T follicular helper cell (primary cell): ENCODE measurements around the gene RASGRF2.

Source experiments
- DNase-seq: peaks from one replicate; pipeline ENCODE4 v3.0.0-alpha.2; 2020; ENCODE audit warnings: low read depth

Gene RASGRF2

DNA sequence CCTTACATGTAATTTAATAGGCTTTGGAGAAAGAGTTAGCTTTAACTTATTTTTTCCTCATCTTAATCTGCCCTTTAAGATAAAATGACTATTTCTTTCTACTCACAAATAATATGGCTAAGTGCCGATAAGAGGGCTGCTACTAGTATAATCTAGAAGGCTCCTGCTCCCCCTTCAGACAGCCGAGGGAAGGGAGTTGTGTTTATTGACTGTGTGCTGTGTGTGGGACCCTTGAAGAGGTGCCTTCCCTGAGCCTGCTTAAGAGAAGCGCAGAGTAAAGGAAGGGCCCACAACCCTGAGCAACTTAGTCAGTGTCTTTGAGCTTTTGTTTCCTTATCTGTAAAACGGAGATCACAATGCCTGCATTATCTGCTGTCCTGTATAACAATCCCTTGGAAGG is 244.9 kb downstream of the RASGRF2 start:
- no peak for DNase-seq

DNA sequence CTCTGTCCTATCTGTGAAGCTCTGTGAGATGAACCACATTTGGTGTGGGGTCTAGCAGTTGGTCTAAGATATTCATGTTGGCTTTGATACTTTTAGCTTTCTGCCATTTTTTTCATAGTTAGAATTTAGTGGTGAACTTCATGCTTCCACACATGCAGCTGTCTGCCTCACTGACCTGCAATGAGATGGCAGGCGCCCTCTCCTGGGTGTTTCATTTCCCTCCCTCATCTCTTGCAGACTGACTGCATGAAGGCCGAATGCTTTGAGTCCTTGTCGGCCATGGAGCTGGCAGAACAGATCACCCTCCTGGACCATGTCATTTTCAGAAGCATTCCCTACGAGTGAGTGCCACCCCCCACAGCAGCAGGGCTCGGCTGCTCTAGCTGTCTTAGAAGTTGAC is 246.8 kb downstream of the RASGRF2 start:
- no peak for DNase-seq

DNA sequence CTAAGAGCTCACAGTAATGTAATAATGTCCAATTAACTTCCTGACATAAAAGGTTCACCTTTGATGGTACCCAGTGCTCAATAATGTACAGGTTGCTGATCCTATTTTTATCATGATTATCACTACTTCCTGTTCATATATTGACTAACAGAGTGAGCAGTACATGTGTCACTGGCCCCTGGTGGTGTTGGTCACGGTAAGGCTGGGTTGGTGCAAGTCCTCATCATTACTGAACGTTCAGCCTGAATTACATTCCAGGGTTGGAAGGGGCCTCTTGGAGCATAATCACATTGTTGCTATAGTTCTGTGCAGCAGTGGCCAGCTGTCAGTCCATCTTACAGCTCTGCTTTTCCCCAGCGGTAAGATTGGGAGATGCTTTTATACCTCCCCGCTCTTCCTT is 248.7 kb downstream of the RASGRF2 start:
- no peak for DNase-seq

DNA sequence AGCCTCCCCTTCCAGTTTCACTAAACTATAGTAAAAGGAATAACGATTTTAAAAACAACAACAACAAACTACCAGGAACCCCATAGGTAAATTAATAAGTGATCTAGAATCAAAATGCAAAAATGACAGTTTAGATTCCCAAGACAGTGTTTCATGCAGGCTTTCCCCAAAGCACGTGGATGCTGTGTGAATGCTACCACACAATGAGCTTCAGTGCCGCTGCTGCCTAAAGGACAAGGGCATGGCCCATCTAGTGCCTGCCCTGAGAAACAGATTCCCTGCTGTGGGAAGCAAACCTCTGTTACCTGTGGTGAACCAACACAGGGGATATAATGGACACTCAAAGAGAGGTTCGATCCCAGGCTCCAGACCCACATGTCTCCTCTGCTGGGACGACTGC is 249.2 kb downstream of the RASGRF2 start:
- DNase-seq = no peak

DNA sequence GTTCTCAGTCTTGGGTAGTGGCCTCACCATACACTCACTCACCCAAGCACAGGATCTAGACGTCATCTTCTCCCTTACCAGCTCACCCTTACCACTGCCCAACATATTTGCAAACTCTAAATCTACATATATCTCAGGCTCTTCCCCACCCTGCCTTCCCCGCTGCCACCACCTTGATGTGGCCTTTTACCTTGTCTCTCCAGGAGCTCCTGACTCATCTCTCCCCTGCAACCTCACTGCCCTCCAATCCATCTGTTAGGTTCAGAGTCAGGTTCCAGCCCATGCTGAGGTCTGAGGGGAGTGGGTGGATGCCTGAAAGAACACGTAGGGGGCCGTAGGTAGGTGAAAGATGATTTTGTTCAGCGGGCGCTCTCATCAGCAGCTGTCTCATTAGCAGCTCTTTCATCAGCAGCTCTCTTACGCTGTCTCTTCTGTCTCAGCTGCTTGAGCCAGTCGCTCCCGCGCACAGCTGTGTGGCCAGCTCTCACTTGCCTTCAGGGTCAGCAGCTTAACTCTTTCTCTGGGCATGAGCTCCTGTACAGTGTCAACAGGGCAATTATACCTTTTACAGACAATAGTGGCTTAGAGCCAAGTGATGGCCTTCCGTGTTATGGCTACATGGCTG is 249.8 kb downstream of the RASGRF2 start:
- DNase-seq = no peak

DNA sequence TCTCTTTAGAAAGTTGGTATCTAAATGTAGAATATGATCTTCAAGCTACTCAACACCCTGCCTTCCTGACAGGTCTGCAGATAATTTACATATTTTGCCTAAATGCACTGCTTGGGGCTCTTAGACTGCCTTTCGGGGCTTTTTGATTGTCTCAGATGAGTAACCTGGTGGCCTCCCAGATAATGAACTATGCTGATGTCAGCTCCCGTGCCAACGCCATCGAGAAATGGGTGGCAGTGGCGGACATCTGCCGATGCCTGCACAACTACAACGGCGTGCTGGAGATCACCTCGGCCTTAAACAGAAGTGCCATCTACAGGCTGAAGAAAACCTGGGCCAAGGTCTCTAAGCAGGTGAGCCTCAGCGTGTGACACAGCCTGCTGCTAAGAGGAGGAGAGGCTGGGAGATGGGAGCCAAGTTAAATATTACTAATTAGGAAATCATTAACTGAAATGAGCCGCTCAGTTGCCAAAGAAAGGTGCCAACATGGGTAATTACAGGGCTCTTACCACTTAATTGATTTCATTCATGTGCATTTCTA is 252.1 kb downstream of the RASGRF2 start:
- no peak for DNase-seq

DNA sequence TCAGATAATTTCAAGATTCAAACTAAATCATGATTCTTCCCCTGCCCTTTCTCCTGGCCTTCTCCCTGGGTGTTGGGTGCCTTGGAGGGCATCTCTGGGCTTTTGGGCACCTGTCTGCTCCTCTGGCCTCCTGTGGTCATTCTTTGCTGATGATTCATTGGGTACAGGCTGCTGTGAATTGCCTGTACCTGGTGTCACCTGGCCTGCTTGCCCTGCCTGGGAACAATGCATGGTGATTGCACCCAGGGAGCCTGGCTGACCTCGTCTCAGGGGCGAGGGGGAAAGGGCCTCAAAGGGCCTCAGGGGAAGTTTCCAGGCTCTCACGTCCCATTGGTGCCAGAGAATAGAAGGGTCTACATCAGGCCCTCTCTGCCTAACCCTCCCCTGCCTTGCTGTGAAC is 252.9 kb downstream of the RASGRF2 start:
- no peak for DNase-seq

DNA sequence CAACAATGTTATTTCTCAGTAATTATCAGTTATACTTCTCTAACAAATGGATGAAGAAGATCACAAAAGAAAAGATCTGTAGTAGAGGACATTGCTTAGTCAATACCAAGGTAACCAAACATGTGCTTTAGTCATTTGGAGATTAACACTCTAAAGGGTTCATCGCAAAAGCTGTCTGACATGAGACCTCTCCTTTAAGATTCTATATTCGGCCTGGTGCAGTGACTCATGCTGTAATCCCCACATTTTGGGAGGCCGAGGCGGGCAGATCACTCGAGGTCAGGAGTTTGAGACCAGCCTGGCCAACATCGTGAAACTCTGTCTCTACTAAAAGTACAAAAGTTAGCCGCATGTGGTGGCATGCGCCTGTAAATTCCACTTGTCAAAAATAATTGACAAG is 254.7 kb downstream of the RASGRF2 start:
- no peak for DNase-seq

DNA sequence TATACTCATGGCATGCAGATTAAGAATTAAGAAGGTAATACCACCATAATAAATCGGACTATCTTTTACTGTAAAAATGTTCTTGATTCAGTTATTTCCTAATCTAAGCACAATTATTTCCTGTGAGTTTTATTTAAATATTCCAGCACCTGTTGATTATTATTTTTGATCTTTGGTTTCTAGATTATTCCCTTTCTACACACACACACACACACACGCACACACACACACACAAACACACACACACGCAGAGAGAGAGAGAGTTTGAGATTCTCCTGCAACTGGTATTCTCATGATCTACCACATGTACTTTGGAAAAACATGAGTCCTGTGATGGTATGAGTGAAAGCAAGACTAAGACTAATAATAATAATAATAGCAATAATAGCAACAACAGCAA is 256.0 kb downstream of the RASGRF2 start:
- no peak for DNase-seq

DNA sequence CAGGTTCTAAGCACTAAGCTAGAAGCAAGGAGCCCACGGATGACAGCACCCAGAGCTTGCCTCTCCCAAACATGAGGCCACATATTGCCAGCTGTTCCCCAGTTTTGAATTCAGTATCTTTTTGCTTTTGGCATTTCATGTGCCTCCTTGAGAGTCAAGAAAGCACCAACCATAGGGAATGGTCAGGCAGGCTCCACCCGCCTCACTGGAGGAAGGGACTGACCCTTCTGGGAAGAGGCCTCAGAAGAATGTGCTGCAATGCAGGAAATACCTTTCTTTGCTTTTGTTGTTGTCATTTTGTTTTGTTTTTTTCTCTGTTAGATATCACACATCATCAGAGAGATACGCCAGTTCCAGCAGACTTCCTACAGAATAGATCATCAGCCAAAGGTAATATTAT is 259.2 kb downstream of the RASGRF2 start:
- no peak for DNase-seq

DNA sequence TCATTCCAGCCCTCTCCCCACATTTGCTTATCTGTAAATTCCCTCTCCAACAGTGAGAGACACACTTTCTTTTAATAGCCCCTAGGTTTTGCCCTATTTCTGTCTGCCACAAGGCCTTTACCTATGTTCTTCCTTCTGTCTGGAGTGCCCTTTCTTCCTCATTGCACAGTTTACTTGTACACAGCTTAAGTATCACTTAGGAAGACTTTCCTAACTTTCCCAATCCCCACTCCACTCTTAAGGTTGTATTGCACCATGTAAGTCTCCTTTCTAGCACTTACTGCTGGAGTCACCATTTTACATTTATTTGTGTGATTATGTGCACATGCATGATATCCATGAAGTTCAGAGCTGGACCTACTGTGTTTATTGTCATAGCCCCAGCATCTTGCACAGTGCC is 262.1 kb downstream of the RASGRF2 start:
- DNase-seq = no peak

DNA sequence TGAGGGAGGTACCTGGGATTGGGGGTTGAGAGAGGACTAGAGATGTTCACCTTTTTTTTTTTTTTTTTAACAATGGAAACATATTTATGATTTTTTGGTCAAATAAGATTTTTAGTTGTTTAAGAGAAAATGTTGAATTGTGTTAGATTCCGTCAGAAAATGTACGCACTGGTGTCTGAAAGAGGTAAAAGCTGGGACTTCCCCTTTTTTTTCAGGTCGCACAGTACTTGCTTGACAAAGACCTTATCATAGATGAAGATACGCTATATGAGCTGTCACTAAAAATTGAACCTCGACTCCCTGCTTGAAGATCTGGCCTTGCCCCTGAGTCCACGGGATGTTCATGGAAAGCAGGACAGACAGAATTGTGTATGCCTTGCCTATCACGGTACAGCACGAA is 265.3 kb downstream of the RASGRF2 start:
- no peak for DNase-seq

DNA sequence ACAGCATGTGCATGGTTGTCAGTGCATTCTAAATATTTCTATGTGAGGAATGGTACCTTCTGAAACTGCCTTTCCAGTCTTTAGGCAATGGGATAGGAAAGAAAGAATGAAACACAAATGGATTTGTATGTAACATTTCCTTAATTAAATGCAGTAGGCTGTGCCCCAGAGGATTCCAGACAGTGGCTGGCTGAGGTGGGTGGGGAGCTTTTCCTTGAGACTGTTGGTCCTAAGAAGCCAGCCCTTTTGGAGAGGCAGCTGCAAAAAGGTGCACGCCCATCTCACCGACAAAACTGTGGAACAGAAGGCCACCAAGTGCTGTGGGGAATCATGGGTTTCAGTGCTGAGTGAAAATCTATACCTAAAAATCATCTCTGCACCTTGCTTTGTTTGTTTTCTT is 266.1 kb downstream of the RASGRF2 start:
- no peak for DNase-seq

DNA sequence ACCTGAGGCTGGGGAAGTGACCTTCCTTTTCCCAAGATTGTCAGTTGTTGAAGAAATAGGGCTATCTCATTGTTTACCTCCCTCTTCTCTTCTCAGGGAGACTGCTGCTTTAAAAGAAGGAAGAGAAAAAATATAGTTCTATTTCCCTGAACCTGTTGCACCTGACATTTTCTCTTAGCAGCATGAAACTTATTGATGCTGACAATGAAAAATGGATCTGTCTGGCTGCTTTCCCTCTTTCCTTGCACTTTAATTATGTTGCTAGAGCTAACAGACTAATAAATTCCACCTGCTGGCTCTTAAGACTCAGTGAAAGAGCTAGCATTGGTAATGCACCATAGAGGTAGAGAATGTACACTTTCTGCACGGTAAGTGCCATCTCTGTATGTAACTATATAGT is 266.8 kb downstream of the RASGRF2 start:
- no peak for DNase-seq

DNA sequence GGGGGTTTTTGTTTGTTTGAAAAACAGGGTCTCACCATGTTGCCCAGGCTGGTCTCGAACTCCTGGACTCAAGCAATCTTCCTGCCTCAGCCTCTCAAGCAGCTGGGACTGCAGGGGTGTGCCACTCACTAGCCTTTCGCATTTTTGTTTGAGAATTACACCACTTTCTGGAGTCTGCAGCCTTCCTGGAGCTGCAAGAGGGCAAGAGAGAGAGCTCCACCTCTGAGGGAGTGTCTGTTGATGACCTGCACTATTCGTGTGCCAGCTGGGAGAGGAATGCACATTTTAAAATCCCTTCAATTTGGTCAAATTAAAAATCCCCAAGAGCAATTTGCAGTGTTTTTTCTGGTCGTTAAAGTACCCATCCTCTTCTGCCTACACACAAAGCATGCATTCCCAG is 267.9 kb downstream of the RASGRF2 start:
- no peak for DNase-seq

DNA sequence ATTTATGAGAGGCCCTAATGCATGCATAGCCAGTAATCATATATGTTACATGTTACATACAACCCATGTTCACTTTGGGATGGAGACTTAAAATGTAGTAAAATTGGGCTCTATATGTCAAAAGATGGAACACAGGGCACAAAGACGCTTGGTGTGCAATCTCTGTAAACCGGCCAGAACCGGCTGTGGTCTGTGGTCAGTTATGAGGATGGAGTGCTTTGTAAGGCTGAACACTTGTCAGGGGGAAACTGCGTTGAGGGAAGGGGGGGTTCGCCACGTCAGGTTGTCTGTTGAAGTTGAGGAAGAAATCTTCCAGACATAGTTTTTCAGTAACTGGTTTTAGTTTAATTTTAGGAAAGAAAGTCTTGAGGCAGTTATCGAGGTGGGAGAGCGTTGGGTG is 270.3 kb downstream of the RASGRF2 start:
- no peak for DNase-seq

DNA sequence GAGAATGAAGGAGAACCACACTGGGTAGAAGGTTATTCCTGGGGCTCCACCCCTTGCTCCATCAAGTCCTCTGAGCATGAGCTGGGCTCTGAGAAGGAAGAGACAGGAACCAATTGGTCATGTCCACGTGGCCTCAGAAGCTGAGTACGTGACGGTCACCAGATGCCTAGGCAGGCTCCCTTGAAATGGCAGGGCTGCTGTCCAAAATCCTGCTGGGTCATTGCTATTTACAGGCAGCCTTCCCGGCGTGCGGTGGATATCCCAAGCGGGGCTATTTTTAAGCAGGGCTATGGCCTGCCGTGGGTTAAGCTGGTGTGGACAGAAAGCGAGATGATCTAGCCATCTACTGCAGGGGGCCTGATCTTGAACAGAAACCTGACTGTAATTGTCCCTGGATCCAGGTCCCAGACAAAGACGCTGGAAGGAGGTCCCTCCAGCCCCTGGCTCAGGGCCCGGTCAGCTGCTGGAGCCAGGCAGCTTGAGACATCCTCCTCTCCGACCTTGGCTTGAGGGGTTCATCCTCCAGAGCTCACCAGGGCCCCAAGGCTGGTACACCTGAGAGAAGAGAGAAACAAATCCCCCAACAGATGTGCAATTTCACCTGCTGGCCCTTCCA is 272.4 kb downstream of the RASGRF2 start:
- no peak for DNase-seq

DNA sequence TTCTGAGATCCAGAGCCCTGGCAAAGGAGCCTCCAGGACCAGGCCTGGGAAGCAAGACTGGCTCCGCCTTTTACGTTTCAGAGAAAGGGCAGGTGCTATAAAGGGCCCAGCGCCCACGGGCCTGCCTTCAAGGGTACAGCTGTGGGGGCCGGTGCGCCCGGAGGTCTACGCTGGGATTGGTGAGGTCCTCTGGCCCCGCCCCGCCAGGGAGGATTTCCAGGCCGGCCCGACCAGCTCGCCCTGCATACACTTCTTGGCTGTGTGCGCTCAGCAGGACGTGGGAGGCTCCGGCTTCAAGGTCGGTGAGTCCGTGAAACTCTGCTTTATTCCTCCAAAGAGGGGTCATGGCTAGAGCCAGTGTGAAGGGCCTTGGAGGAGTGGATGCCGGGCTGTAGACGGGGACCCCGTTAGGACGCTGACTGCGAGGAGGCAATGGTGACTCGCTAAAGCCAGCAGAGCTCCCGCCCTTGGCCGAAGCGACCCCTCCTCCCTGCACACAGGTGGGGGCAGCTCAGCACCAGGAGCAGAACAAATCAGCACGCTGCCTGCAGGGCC is 273.0 kb downstream of the RASGRF2 start, which contains the start of gene CKMT2:
Gene CKMT2, plus strand, starts transcription at position 243 of the 555 bp plus-strand sequence. CDS start 17,811 bp downstream, outside the sequence.
- no peak for DNase-seq

DNA sequence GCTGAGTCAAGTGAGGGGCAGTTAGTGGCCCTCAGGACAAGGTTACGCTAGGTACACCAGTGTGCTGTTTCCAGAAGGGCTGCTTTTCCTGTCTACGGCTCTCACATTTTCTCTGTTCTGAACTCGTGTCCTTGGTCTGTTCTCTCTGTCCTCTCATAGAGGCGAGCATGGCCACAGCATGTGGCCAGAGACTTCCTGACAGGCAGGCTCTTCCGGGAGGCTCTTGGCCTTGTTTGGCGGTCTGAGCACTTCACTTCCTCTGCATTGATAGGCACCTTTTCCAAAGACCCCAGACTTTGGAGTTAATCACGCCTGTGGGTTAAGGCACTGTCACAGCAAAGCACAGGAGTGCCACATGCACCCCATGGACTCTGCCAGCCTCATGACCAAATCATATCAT is 274.1 kb downstream of the RASGRF2 start:
- DNase-seq = no peak

DNA sequence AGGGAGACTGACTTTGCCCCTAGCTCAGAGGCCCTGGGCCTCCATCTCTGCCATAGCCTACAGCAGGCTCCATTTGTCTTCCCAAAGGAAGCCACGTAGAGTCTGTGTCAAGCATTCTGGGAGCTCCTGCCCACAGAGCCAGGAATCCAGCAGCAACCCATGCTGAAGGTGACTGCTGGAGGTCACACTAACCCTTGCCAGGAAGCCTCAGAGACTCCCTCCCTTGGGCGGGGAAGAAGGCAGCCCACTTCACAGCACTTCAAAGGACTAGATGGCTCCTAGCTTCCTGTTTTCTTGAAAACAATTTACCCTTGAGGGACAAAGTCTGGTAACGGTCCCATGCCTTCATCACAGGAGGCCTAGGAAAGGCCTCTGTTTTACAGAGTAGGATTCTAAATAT is 274.6 kb downstream of the RASGRF2 start:
- no peak for DNase-seq

DNA sequence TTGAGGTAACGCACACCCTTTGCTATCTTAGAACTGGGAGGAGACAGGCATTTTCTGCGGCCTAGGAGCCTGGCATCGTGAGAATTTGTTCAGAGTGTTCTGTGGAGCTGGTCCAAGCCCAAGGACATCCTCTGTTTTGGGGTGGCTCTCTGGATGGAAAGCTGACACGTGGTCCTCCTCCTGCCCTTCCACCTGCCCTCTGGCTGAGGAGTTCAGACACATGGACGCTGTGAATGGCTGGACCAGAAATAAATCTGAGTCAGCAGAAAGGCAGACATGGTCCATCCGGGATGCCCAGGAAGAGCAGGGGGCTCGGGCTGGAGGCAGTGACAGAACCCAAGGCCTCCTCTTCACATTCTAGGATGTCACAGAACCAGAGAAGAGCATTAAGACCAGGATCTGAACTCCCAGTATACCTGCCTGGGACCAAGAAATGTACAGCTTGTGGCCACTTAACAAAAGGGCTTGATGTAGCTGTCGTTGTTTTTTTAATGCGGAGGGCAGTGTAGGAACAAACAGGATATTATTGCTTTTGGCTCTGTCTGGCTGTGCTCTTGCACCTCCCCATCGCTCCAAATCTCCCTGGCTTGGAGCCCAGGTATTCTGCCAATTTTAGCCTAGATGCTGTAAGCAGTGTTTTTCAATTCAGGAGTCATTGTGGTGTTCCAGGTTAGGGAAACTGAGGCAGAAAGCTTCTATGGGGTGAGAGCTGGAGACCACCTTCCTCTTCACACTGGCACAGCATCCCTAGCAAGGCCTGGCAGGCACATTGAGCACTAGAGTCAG is 275.3 kb downstream of the RASGRF2 start:
- no peak for DNase-seq

DNA sequence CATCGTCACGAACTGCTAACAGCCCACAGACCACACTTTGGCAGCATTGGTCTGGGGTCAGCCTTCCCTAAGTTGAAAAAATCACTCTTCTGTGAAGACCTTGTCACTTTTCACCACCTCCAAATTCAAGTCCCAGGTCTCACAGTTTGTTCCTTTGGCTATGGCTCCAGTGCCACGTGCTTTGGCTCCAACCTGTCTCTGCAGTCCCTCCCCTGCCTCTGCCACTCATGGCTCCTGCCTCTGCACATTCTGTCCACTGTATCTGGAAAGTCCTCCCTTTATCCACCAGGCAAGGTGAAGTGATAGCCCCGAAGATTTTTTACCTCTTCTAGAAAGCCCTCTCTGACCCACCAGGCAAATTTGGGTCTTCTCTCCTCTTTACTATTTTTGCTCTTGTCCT is 278.3 kb downstream of the RASGRF2 start:
- no peak for DNase-seq

DNA sequence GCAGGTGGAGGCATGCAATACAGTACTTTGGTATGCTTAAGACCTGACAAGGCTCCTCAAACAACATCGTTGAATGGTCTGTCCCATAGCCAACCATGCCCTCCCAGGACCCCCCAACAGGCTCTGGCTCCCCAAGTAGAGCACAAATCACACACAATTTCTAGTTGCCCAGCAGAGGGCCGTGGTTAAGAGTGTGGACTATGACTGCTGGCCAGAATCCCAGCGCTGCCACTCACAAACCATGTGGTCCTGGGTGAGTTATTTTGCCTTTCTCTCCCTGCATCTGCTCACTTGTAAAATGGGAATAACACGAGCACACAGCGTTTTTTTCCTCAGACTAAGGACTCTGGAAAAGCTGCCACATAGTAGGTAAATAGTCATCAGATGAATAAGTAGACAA is 279.4 kb downstream of the RASGRF2 start:
- DNase-seq = no peak
